Natural killer cell (primary cell): Measurements from ENCODE around the gene ZFYVE26. TPM values are rescaled to one million over a fixed set of nuclear protein-coding genes. Genes with fewer than 3 reads are reported as not detected.

Experiments used
- ATAC-seq, 3 donors: fragments of 150-1000 bp in 2 of 3; fragments of 200-7000 bp in 1 of 3; cut with Tn5 transposase; 1 replicate in 1 of 3; 2 replicates in 2 of 3; pipeline ENCODE4 v1.10.0; 2021; ENCODE audit warnings: mild to moderate bottlenecking in 2 of 3, moderate library complexity in 2 of 3
- DNase-seq, 2 donors: peaks; one replicate each; pipeline versions ENCODE4 v3.0.0 to v3.0.0-alpha.2; 2013 to 2021; ENCODE audit warnings: mixed read lengths in 1 of 2
- H3K27ac ChIP-seq: one replicate; pipeline ENCODE4 v1.5.1; 2013; ENCODE audit warnings: mild to moderate bottlenecking, low read length
- H3K27me3 ChIP-seq: one replicate; pipeline ENCODE4 v1.6.1; 2013; ENCODE audit warnings: low read length; ENCODE audit not compliant: control insufficient read depth, insufficient read depth
- H3K36me3 ChIP-seq: one replicate; pipeline ENCODE4 v1.6.1; 2013; ENCODE audit warnings: low read length; ENCODE audit not compliant: control insufficient read depth, insufficient read depth
- H3K4me1 ChIP-seq: one replicate; pipeline ENCODE4 v1.6.1; 2013; ENCODE audit warnings: low read length; ENCODE audit not compliant: control insufficient read depth, insufficient read depth
- H3K4me3 ChIP-seq: one replicate; pipeline ENCODE4 v1.5.1; 2013; ENCODE audit warnings: low read length
- H3K9me3 ChIP-seq: one replicate; pipeline ENCODE4 v1.6.1; 2013; ENCODE audit warnings: low read length; ENCODE audit not compliant: control insufficient read depth, insufficient read depth
- H3K27ac Mint-ChIP-seq, 2 donors: one replicate each; pipeline ENCODE4 v1.8.0; 2022; ENCODE audit warnings: mild to moderate bottlenecking in 2 of 2, mixed read lengths in 2 of 2, moderate library complexity in 1 of 2
- H3K27me3 Mint-ChIP-seq, 2 donors: one replicate each; pipeline ENCODE4 v1.8.0; 2022; ENCODE audit warnings: low read depth in 2 of 2, mixed read lengths in 2 of 2
- H3K36me3 Mint-ChIP-seq: one replicate; pipeline ENCODE4 v1.8.0; 2022; ENCODE audit warnings: mixed read lengths
- H3K4me1 Mint-ChIP-seq, 2 donors: one replicate each; pipeline ENCODE4 v1.8.0; 2022; ENCODE audit warnings: mixed read lengths in 2 of 2
- H3K4me3 Mint-ChIP-seq: one replicate; pipeline ENCODE4 v1.8.0; 2022; ENCODE audit warnings: mild to moderate bottlenecking, moderate library complexity, mixed read lengths
- H3K9me3 Mint-ChIP-seq, 2 donors: one replicate each; pipeline ENCODE4 v1.8.0; 2022; ENCODE audit warnings: mixed read lengths in 2 of 2
- CTCF ChIP-seq: fragments of 200-600 bp; IDR thresholded peaks from one replicate; pipeline ENCODE4 v1.8.0; 2022; ENCODE audit warnings: antibody characterized with exemption
- WGBS: methylation state at CpG from one replicate; pipeline ENCODE4 v1.1.7; 2013; ENCODE audit warnings: missing lambda C conversion rate; ENCODE audit not compliant: insufficient coverage; 5-methylcytosine and 5-hydroxymethylcytosine counted together
- intact Hi-C: fragments of 100-400 bp; cut with micrococcal nuclease; formaldehyde crosslinking; loops from one replicate; pipeline ENCODE4 v1.14.2; 2022
- total RNA-seq, 4 donors: library from RNA; stranded (reverse); fragments of 120-200 nt in 1 of 4; gene quantifications; one replicate each; pipeline versions ENCODE4 v1.2.3 to v1.2.4, GENCODE V29; 2013 to 2022

Gene ZFYVE26
- total RNA-seq, 3 donors from 2014 or later (not counting 1 experiment from before 2014, with no cell fraction given): 31.0 to 45.9 (median 35.5) TPM

GRCh38 chr14:67746927-67747326 lies 69.5 kb downstream of the ZFYVE26 start:
- WGBS: 71% methylated on average over 1 of the region's 1 CpG
- Histone ChIP-seq H3K27me3 (no peaks in the 10 kb centered on the region), H3K4me1 (no peaks in the 10 kb centered on the region), H3K9me3 (no peaks in the 10 kb centered on the region), H3K36me3 (peaks cover 36% of the 10 kb centered on the region), H3K4me3 (no peak overlapping the region), H3K27ac (no peak overlapping the region)
- Mint-ChIP-seq H3K27ac (no peak overlapping the region), H3K9me3 (no peaks in the 10 kb centered on the region), H3K36me3 (peaks cover 20% of the 10 kb centered on the region), H3K27me3 (no peaks in the 10 kb centered on the region), H3K4me3 (no peak overlapping the region), H3K4me1 (no peaks in the 10 kb centered on the region)
- no peak for ATAC-seq
- intact Hi-C loops: no loop called here
- no peak for DNase-seq
- TF ChIP-seq CTCF: no peak

GRCh38 chr14:67744046-67744445 lies 72.3 kb downstream of the ZFYVE26 start:
- Histone ChIP-seq H3K27ac (no peak overlapping the region), H3K4me1 (no peaks in the 10 kb centered on the region)
- 88% methylated on average over 1 of the region's 2 CpGs for WGBS

GRCh38 chr14:67738740-67739504 lies 77.5 kb downstream of the ZFYVE26 start:
- Mint-ChIP-seq H3K4me3 (no peak overlapping the region), H3K36me3 (no peaks in the 10 kb centered on the region), H3K4me1 (no peaks in the 10 kb centered on the region), H3K27me3 (no peaks in the 10 kb centered on the region), H3K27ac (no peak overlapping the region), H3K9me3 (no peaks in the 10 kb centered on the region)
- DNase-seq (peak in 1 of 2 donors; percentile 8), ATAC-seq (no peak)
- Histone ChIP-seq H3K4me3 (no peak overlapping the region), H3K4me1 (no peaks in the 10 kb centered on the region), H3K27ac (no peak overlapping the region), H3K36me3 (no peaks in the 10 kb centered on the region), H3K27me3 (no peaks in the 10 kb centered on the region), H3K9me3 (no peaks in the 10 kb centered on the region)
- 82% methylated on average over 12 of the region's 12 CpGs for WGBS
- intact Hi-C loops: no loop called here
- no peak for TF ChIP-seq CTCF

More at GRCh38 chr14:67744046-67744445, 72.3 kb downstream of the ZFYVE26 start:
- intact Hi-C loops: no loop called here
- DNase-seq (no peak), ATAC-seq (no peak)
- H3K4me3 Mint-ChIP-seq: no peak overlapping the region
- no peak for TF ChIP-seq CTCF
- no peaks in the 10 kb centered on the region for H3K27me3 Mint-ChIP-seq
- no peak overlapping the region for H3K4me3 ChIP-seq
- no peaks in the 10 kb centered on the region for H3K9me3 ChIP-seq
- H3K9me3 Mint-ChIP-seq: no peaks in the 10 kb centered on the region
- H3K27me3 ChIP-seq: no peaks in the 10 kb centered on the region
- peaks cover 11% of the 10 kb centered on the region for H3K36me3 ChIP-seq
- no peaks in the 10 kb centered on the region for H3K4me1 Mint-ChIP-seq
- no peak overlapping the region for H3K27ac Mint-ChIP-seq
- peaks cover 10% of the 10 kb centered on the region for H3K36me3 Mint-ChIP-seq

- Histone ChIP-seq H3K9me3 (no peaks in the 10 kb centered on the region), H3K27me3 (no peaks in the 10 kb centered on the region), H3K27ac (no peak overlapping the region), H3K4me3 (no peak overlapping the region), H3K4me1 (no peaks in the 10 kb centered on the region), H3K36me3 (no peaks in the 10 kb centered on the region)
- Mint-ChIP-seq H3K36me3 (no peaks in the 10 kb centered on the region), H3K27ac (no peak overlapping the region), H3K4me3 (no peak overlapping the region), H3K4me1 (no peaks in the 10 kb centered on the region), H3K9me3 (no peaks in the 10 kb centered on the region), H3K27me3 (no peaks in the 10 kb centered on the region)
- intact Hi-C loops: no loop called here
- 97% methylated on average over 3 of the region's 4 CpGs for WGBS
- no peak for DNase-seq
- ATAC-seq: no peak
- TF ChIP-seq CTCF: no peak
Observed at GRCh38 chr14:67736771-67737170, 79.6 kb downstream of the ZFYVE26 start.
